ENCODE results near the gene PHF8. TPM values are rescaled to one million over a fixed set of nuclear protein-coding genes. Genes with fewer than 3 reads are reported as not detected.

Gene PHF8
- total RNA-seq, 1 donor from 2014 or later, result 16.6 TPM

GRCh38 chrX:54066841-54067240, 22.6 kb upstream of the PHF8 start:
- H3K9me3 Mint-ChIP-seq (ENCODE audit: low read depth), result peaks cover 11% of the 10 kb centered on the region
- no peak overlapping the region for H3K4me3 Mint-ChIP-seq (ENCODE audit: unreplicated experiment)
- no peaks in the 10 kb centered on the region for H3K27me3 Mint-ChIP-seq (ENCODE audit: low read depth)
- DNase-seq (ENCODE audit: low spot score), result no peak
- H3K36me3 Mint-ChIP-seq (ENCODE audit: low read depth), result peaks cover 9% of the 10 kb centered on the region
- no peak for TF ChIP-seq CTCF (IDR thresholded peaks at IDR 0.05)
- no peak overlapping the region for H3K27ac Mint-ChIP-seq (ENCODE audit: unreplicated experiment)
- H3K4me1 Mint-ChIP-seq (ENCODE audit: low read depth), result no peaks in the 10 kb centered on the region

- no peak for TF ChIP-seq CTCF (IDR thresholded peaks at IDR 0.05)
- H3K9me3 Mint-ChIP-seq (ENCODE audit: low read depth), result peaks cover 11% of the 10 kb centered on the region
- no peak overlapping the region for H3K4me3 Mint-ChIP-seq (ENCODE audit: unreplicated experiment)
- no peak for DNase-seq (ENCODE audit: low spot score)
- peaks cover 5% of the 10 kb centered on the region for H3K36me3 Mint-ChIP-seq (ENCODE audit: low read depth)
- H3K27ac Mint-ChIP-seq (ENCODE audit: unreplicated experiment), result no peak overlapping the region
- no peaks in the 10 kb centered on the region for H3K4me1 Mint-ChIP-seq (ENCODE audit: low read depth)
- H3K27me3 Mint-ChIP-seq (ENCODE audit: low read depth), result no peaks in the 10 kb centered on the region
These were observed 20.3 kb upstream of the PHF8 start for GRCh38 chrX:54064564-54064963.

GRCh38 chrX:54063361-54063760, 19.1 kb upstream of the PHF8 start:
- Mint-ChIP-seq H3K4me1 (ENCODE audit: low read depth) (no peaks in the 10 kb centered on the region), H3K27ac (ENCODE audit: unreplicated experiment) (no peak overlapping the region), H3K4me3 (ENCODE audit: unreplicated experiment) (no peak overlapping the region), H3K9me3 (ENCODE audit: low read depth) (peaks cover 8% of the 10 kb centered on the region), H3K36me3 (ENCODE audit: low read depth) (peaks cover 5% of the 10 kb centered on the region), H3K27me3 (ENCODE audit: low read depth) (no peaks in the 10 kb centered on the region)
- no peak for TF ChIP-seq CTCF (IDR thresholded peaks at IDR 0.05)
- no peak for DNase-seq (ENCODE audit: low spot score)

GRCh38 chrX:54049801-54050200, 5.5 kb upstream of the PHF8 start:
- no peak for TF ChIP-seq CTCF (IDR thresholded peaks at IDR 0.05)
- H3K36me3 Mint-ChIP-seq (ENCODE audit: low read depth), result peaks cover 2% of the 10 kb centered on the region
- no peaks in the 10 kb centered on the region for H3K27me3 Mint-ChIP-seq (ENCODE audit: low read depth)
- H3K27ac Mint-ChIP-seq (ENCODE audit: unreplicated experiment), result no peak overlapping the region
- peaks cover 3% of the 10 kb centered on the region for H3K9me3 Mint-ChIP-seq (ENCODE audit: low read depth)
- H3K4me3 Mint-ChIP-seq (ENCODE audit: unreplicated experiment), result no peak overlapping the region
- DNase-seq (ENCODE audit: low spot score), result no peak
- H3K4me1 Mint-ChIP-seq (ENCODE audit: low read depth), result peaks cover 8% of the 10 kb centered on the region

GRCh38 chrX:54048412-54048811, 4.1 kb upstream of the PHF8 start:
- H3K36me3 Mint-ChIP-seq (ENCODE audit: low read depth), result peaks cover 2% of the 10 kb centered on the region
- H3K4me3 Mint-ChIP-seq (ENCODE audit: unreplicated experiment), result no peak overlapping the region
- peaks cover 3% of the 10 kb centered on the region for H3K9me3 Mint-ChIP-seq (ENCODE audit: low read depth)
- H3K27me3 Mint-ChIP-seq (ENCODE audit: low read depth), result no peaks in the 10 kb centered on the region
- H3K4me1 Mint-ChIP-seq (ENCODE audit: low read depth), result peaks cover 8% of the 10 kb centered on the region
- no peak for TF ChIP-seq CTCF (IDR thresholded peaks at IDR 0.05)
- H3K27ac Mint-ChIP-seq (ENCODE audit: unreplicated experiment), result no peak overlapping the region
- no peak for DNase-seq (ENCODE audit: low spot score)
